Measurements from ENCODE around the gene STON1. TPM values are rescaled to one million over a fixed set of nuclear protein-coding genes. Genes with fewer than 3 reads are reported as not detected.

The STON1 gene
- total RNA-seq, 1 experiment from 2014 or later, result 5.5 TPM

GRCh38 chr2:48605482-48606175, 75.7 kb downstream of the STON1 start:
- Mint-ChIP-seq H3K9me3 (no peaks in the 10 kb centered on the region), H3K4me3 (no peak overlapping the region), H3K36me3 (ENCODE audit: insufficient read depth in 1 of 3, low read depth in 3 of 3) (no peaks in the 10 kb centered on the region; a peak in 1 of 7 replicates), H3K4me1 (peaks cover 6 to 7% of the 10 kb centered on the region in 2 experiments; a peak in 3 of 4 replicates), H3K27ac (no peak overlapping the region), H3K27me3 (ENCODE audit: low read depth) (no peaks in the 10 kb centered on the region)
- Histone ChIP-seq H2BK5ac (ENCODE audit: insufficient read length, low read length) (no peak overlapping the region), H3K14ac (ENCODE audit: insufficient read depth, low read length) (no peak overlapping the region), H3K23ac (ENCODE audit: insufficient read length, low read depth, low read length) (no peak overlapping the region), H3K56ac (ENCODE audit: insufficient read length, low read depth, low read length) (no peak overlapping the region), H2AK5ac (ENCODE audit: insufficient read length, low read length) (no peak overlapping the region), H3T11ph (ENCODE audit: low read length) (no peak overlapping the region), H4K91ac (ENCODE audit: insufficient read length, low read depth, low read length) (no peak overlapping the region), H4K5ac (ENCODE audit: insufficient read length, low read depth, low read length) (no peak overlapping the region), H3K79me2 (ENCODE audit: insufficient read depth, low read length) (no peaks in the 10 kb centered on the region), H2BK120ac (ENCODE audit: low read depth, low read length, poor library complexity, severe bottlenecking) (no peak overlapping the region), H3K9ac (ENCODE audit: extremely low read depth, insufficient read length, low read length) (no peak overlapping the region), H3K4me1 (ENCODE audit: insufficient read depth, low read length) (no peaks in the 10 kb centered on the region), H4K8ac (replicated peaks; ENCODE audit: insufficient read length, low read depth, low read length) (no peak overlapping the region), H3K4ac (ENCODE audit: low read depth, low read length) (no peak overlapping the region), H3K4me2 (ENCODE audit: insufficient read depth, insufficient read length, low read length) (no peak overlapping the region), H3K9me3 (ENCODE audit: control insufficient read depth, low read depth, low read length) (no peaks in the 10 kb centered on the region), H2AFZ (ENCODE audit: low read length) (no peak overlapping the region), H2BK15ac (ENCODE audit: low read depth, low read length) (no peak overlapping the region), H4K20me1 (ENCODE audit: control insufficient read depth, insufficient read depth, insufficient read length) (no peaks in the 10 kb centered on the region), H2BK12ac (ENCODE audit: insufficient read length, low read depth, low read length) (no peak overlapping the region), H3K23me2 (ENCODE audit: insufficient read length, low read depth, low read length, poor library complexity, severe bottlenecking) (no peaks in the 10 kb centered on the region), H3K79me1 (ENCODE audit: insufficient read depth, low read depth, low read length, poor library complexity, severe bottlenecking) (no peaks in the 10 kb centered on the region), H3K18ac (ENCODE audit: insufficient read length, low read depth, low read length) (no peak overlapping the region), H2BK20ac (ENCODE audit: low read depth, low read length, poor library complexity, severe bottlenecking) (no peak overlapping the region), H3K27me3 (ENCODE audit: insufficient read depth, low read length) (no peaks in the 10 kb centered on the region), H3K27ac (ENCODE audit: insufficient read length, low read depth, low read length) (no peak overlapping the region)
- no CpG with 5 or more reads among the region's 5 CpGs for WGBS (ENCODE audit: extremely low coverage, insufficient read length, low lambda C conversion rate)
- TF ChIP-seq CTCF (conservative IDR thresholded peaks at IDR 0.05), result no peak
- no peak for DNase-seq

Measured in H9 (cell line).